Adrenal gland (tissue), 5 donors: Measurements from ENCODE around the gene TPSD1.

ENCODE experiments used
- CTCF ChIP-seq, 6 experiments: fragments of 450-650 bp in 4 of 6; fragments of 200-600 bp in 2 of 6; sonication (generic) in 1 of 6; IDR thresholded peaks; 1 replicate in 5 of 6; 2 replicates in 1 of 6; pipeline versions ENCODE4 v1.5.1 to v1.8.0; 2016 to 2021; ENCODE audit warnings: antibody characterized with exemption in 6 of 6, mild to moderate bottlenecking in 2 of 6, moderate library complexity in 1 of 6
- POLR2A ChIP-seq, 2 donors: fragments of 450-650 bp; IDR thresholded peaks; one replicate each; pipeline ENCODE4 v1.6.1; 2017; ENCODE audit warnings: antibody characterized with exemption in 2 of 2, mild to moderate bottlenecking in 2 of 2, moderate library complexity in 1 of 2
- donor health status: DM: no; HTN: no; CAD: no.

- TF ChIP-seq CTCF (IDR thresholded peaks at IDR 0.05) (no peak), POLR2A (IDR thresholded peaks at IDR 0.05) (no peak)
Measured at GRCh38 chr16:1206326-1206725, 49.5 kb upstream of the TPSD1 start.
